Astrocyte of the cerebellum (primary cell): ENCODE measurements around the gene SLIT3.

ENCODE experiments used
- DNase-seq: peaks from one replicate; pipeline ENCODE4 v3.0.0-alpha.2; 2011; ENCODE audit warnings: low read depth
- H3K4me3 ChIP-seq: 2 replicates; pipeline ENCODE4 v1.5.1; 2011; ENCODE audit warnings: mild to moderate bottlenecking, low read depth, low read length, moderate library complexity
- in situ Hi-C: cut with HindIII; loops from 2 replicates; pipeline ENCODE4 v1.10.0; 2017; ENCODE audit warnings: low sequenced_read_pairs
- TF ChIP-seq, protein P1 (sequence below): IDR thresholded peaks from 2 replicates; pipeline ENCODE4 v1.5.1; 2012; ENCODE audit warnings: low read length, low read depth, moderate library complexity, mild to moderate bottlenecking; ENCODE audit errors: missing control alignments

Gene SLIT3

DNA sequence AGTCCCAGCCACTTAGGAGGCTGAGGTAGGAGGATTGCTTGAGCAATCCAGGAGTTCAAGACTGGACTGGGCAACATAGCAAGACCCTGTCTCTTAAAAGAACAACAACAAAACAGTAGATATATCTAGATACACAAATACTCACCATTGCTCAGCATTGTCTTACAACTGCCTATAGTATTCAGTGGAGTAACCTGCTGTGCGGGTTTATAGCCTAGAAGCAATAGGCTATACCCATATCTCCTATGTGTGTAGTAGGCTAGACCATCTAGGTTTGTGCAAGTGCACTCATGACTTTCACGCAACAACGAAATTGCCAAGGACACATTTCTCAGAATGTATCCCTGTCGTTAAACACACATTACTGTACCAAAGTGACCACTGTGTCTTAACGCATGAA, 44.7 kb downstream of the SLIT3 start:
- TF ChIP-seq, protein P1, sequence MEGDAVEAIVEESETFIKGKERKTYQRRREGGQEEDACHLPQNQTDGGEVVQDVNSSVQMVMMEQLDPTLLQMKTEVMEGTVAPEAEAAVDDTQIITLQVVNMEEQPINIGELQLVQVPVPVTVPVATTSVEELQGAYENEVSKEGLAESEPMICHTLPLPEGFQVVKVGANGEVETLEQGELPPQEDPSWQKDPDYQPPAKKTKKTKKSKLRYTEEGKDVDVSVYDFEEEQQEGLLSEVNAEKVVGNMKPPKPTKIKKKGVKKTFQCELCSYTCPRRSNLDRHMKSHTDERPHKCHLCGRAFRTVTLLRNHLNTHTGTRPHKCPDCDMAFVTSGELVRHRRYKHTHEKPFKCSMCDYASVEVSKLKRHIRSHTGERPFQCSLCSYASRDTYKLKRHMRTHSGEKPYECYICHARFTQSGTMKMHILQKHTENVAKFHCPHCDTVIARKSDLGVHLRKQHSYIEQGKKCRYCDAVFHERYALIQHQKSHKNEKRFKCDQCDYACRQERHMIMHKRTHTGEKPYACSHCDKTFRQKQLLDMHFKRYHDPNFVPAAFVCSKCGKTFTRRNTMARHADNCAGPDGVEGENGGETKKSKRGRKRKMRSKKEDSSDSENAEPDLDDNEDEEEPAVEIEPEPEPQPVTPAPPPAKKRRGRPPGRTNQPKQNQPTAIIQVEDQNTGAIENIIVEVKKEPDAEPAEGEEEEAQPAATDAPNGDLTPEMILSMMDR = no peak
- in situ Hi-C loops = no loop called here
- H3K4me3 ChIP-seq = no peak overlapping the region
- DNase-seq = no peak

DNA sequence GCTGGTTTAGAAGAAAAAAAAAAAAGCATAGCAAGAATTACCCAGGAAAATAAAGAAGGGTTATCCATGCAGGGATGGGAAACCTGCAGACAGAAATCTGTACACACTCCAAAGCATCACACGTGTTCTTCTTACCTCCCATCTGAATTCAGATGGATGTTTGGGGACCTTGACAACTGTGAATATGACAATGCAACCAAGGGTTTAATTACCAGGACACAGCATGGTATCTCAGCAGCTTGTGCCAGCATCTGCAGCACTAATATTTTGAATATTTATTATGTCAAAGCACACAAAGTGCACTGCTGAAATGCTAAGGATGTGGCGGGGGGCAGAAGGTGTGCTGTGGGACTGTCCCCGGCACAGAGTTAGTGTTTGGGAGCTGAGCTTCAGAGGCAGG, 47.9 kb downstream of the SLIT3 start:
- no peak for DNase-seq
- TF ChIP-seq, protein P1 = no peak
- in situ Hi-C loops = no loop called here
- H3K4me3 ChIP-seq = no peak overlapping the region

- TF ChIP-seq, protein P1 = no peak
- in situ Hi-C loops = no loop called here
- no peak for DNase-seq
- H3K4me3 ChIP-seq = no peak overlapping the region
Measured at GRCh38 chr5:169251333-169252084, 49.4 kb downstream of the SLIT3 start.

DNA sequence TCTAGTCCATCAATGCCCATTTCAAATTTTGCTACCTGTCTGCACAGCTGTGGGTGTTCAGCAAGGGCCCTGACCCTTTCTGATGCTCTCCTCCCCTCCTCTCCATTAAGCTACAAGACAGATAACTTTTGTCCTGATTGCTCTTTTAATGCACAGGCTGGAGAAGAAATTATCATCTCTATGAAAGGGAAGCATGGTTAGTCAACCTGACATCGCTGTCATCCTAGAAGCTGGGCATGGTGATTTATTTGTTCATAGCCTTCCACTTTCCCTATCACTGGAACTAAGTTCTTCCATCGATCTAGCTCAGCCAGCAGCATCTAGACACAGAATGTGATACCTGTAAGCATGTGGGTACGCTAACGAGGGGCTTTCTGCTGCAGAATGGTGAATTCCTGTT, 50.1 kb downstream of the SLIT3 start:
- TF ChIP-seq, protein P1 = no peak
- no peak for DNase-seq
- no peak overlapping the region for H3K4me3 ChIP-seq
- in situ Hi-C loops = no loop called here

DNA sequence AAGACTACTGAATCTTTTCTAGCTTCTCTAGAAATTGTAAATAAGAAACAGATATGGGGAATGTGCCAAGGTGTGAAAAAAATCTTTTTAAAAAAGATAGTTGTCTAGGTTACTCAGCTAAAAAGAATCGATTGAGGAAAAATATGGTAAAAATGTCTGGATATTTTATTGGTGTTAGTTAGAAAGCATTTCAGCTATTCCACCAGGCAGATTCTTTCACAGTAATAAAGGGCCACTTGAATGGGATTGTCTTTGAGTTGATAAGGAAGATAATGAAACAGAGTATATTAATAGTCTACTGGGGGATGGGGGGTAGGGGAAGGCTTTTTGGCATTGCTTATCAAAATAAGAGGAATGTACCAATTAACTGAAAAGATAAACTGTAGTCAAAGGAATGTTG, 51.9 kb downstream of the SLIT3 start:
- H3K4me3 ChIP-seq = no peak overlapping the region
- in situ Hi-C loops = no loop called here
- no peak for DNase-seq
- TF ChIP-seq, protein P1 = no peak

DNA sequence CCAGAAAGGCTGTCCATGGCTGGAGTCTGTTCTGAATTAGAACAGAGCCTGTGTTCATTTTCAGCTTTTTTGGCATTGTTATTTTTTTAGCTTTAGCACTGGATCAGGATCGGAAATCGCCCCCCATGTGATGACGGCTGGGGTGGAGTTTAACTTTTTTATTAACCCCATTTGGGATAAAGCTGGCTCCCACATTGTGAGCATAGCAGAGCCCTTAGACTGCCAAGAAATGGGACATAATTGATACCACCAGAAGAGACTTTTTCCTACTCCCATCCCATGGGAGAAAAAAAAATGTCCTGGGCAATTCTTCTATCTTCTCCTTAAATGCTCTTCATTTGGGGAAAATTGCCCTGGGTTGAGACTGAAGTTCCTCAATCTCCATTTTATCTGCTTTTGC, 52.4 kb downstream of the SLIT3 start:
- no peak for DNase-seq
- TF ChIP-seq, protein P1 = no peak
- H3K4me3 ChIP-seq = no peak overlapping the region
- in situ Hi-C loops = no loop called here
